CD4-positive, alpha-beta T cell (primary cell): ENCODE measurements around the gene SCG5. TPM values are rescaled to one million over a fixed set of nuclear protein-coding genes. Genes with fewer than 3 reads are reported as not detected.

Experiments used
- ATAC-seq: fragments of 200-7000 bp; cut with Tn5 transposase; one replicate; pipeline ENCODE4 v1.10.0; 2022; ENCODE audit warnings: mild to moderate bottlenecking; ENCODE audit not compliant: poor library complexity
- CTCF ChIA-PET: fragments of 350-600 bp; sonication (Branson Sonifier 250); formaldehyde crosslinking; loops from one replicate; lab custom pipeline; 2021; ENCODE audit warnings: antibody characterized with exemption, inconsistent platforms; lab: Charles Lee
- POLR2A ChIA-PET: fragments of 350-600 bp; sonication (Branson Sonifier 250); formaldehyde crosslinking; loops from one replicate; lab custom pipeline; 2021; ENCODE audit warnings: antibody characterized with exemption, inconsistent platforms; lab: Charles Lee
- DNase-seq, 14 experiments: peaks; one replicate each; pipeline ENCODE4 v3.0.0-alpha.2; 2013 to 2020; ENCODE audit warnings: mixed read lengths in 2 of 14
- H3K27ac ChIP-seq, 2 donors: one replicate each; pipeline versions ENCODE4 v1.5.1 to v1.7.0; 2013; ENCODE audit warnings: low read length in 2 of 2, low read depth in 1 of 2, mild to moderate bottlenecking in 1 of 2
- H3K27me3 ChIP-seq, 2 experiments: 1 replicate in 1 of 2; 2 replicates in 1 of 2; pipeline versions ENCODE4 v1.6.1 to v1.7.0; 2013; ENCODE audit warnings: low read length in 2 of 2, control low read depth in 1 of 2, mild to moderate bottlenecking in 1 of 2, moderate library complexity in 1 of 2; ENCODE audit not compliant: insufficient read depth in 2 of 2, control insufficient read depth in 1 of 2
- H3K36me3 ChIP-seq: one replicate; pipeline ENCODE4 v1.6.1; 2013; ENCODE audit warnings: low read length, control low read depth; ENCODE audit not compliant: insufficient read depth
- H3K4me1 ChIP-seq: one replicate; pipeline ENCODE4 v1.6.1; 2013; ENCODE audit warnings: low read length, control low read depth; ENCODE audit not compliant: insufficient read depth
- H3K4me3 ChIP-seq: one replicate; pipeline ENCODE4 v1.5.1; 2013; ENCODE audit warnings: mild to moderate bottlenecking, low read length, moderate library complexity
- H3K9me3 ChIP-seq, 2 experiments: 1 replicate in 1 of 2; 2 replicates in 1 of 2; pipeline versions ENCODE4 v1.6.1 to v1.7.0; 2013; ENCODE audit warnings: low read length in 2 of 2, mild to moderate bottlenecking in 2 of 2, control low read depth in 1 of 2, moderate library complexity in 1 of 2; ENCODE audit not compliant: control insufficient read depth in 1 of 2, insufficient read depth in 1 of 2
- H3K27ac Mint-ChIP-seq: one replicate; pipeline ENCODE4 v1.8.0; 2020; ENCODE audit warnings: mixed read lengths
- H3K27me3 Mint-ChIP-seq: one replicate; pipeline ENCODE4 v1.8.0; 2021; ENCODE audit warnings: mixed read lengths
- H3K36me3 Mint-ChIP-seq: one replicate; pipeline ENCODE4 v1.8.0; 2021; ENCODE audit warnings: low read depth, mixed read lengths
- H3K4me1 Mint-ChIP-seq: one replicate; pipeline ENCODE4 v1.8.0; 2021; ENCODE audit warnings: low read depth, mixed read lengths
- H3K4me3 Mint-ChIP-seq: one replicate; pipeline ENCODE4 v1.8.0; 2020; ENCODE audit warnings: mild to moderate bottlenecking, mixed read lengths
- H3K9me3 Mint-ChIP-seq: one replicate; pipeline ENCODE4 v1.8.0; 2020; ENCODE audit warnings: mixed read lengths
- CTCF ChIP-seq: fragments of 200-600 bp; IDR thresholded peaks from one replicate; pipeline ENCODE4 v1.8.0; 2022; ENCODE audit warnings: antibody characterized with exemption, mild to moderate bottlenecking
- intact Hi-C, 2 experiments: fragments of 100-400 bp; cut with DNase I in 1 of 2; cut with micrococcal nuclease in 1 of 2; formaldehyde crosslinking; loops; one replicate each; pipeline versions ENCODE4 v1.15.1 to v1.9.0; 2023 to 2025; cut with DNase I, micrococcal nuclease
- total RNA-seq, 174 experiments: library from RNA in 2 of 174; stranded (reverse) in 2 of 174; gene quantifications; one replicate each; pipeline ENCODE4 v1.2.3 and lab custom pipeline; 2021 to 2026

Gene SCG5
- total RNA-seq, 2 experiments from 2014 or later: not detected

DNA sequence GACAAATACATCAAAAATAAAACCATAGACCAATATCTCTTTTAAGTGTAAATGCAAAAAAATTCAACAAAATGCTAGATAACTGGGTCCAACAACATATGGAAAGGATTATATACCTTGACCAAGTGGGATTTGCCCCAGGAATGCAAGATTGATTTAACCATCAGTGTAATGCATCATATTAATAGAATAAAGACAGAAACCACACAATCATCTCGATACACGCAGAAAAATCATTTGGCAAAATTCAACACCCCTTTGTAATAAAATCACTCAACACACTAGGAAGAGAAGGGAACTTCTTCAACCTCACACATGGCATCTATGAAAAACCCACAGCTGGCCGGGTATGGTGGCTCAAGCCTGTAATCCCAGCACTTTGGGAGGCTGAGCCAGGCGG, 95.8 kb downstream of the SCG5 start:
- Histone ChIP-seq H3K27me3 (peaks cover 0 to 7% of the 10 kb centered on the region in 2 experiments), H3K27ac (no peak overlapping the region), H3K4me1 (no peaks in the 10 kb centered on the region), H3K9me3 (no peaks in the 10 kb centered on the region), H3K4me3 (no peak overlapping the region), H3K36me3 (no peaks in the 10 kb centered on the region)
- intact Hi-C loops: no loop called here
- DNase-seq: no peak
- POLR2A ChIA-PET: no interaction called here
- ATAC-seq: no peak
- peaks cover 15% of the 10 kb centered on the region for H3K27me3 Mint-ChIP-seq
- H3K4me3 Mint-ChIP-seq: no peak overlapping the region
- no peaks in the 10 kb centered on the region for H3K4me1 Mint-ChIP-seq
- H3K9me3 Mint-ChIP-seq: peaks cover 7% of the 10 kb centered on the region
- H3K27ac Mint-ChIP-seq: no peak overlapping the region
- CTCF ChIA-PET: no interaction called here
- H3K36me3 Mint-ChIP-seq: no peaks in the 10 kb centered on the region
- TF ChIP-seq CTCF: no peak

DNA sequence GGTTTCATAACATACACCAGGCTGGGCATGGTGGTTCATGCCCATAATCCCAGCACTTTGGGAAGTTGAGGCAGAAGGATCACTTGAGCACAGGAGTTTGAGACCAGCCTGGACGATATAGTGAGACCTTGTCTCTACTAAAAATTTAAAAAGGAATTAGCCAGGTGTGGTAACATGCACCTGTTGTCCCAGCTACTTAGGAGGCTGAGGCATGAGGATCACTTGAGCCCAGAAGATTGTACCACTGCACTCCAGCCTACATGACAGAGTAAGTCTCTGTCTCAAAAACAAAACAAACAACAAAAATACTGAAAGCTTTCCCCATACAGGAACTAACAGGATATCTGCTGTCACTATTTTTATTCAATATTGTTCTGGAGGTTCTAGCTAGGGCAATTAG, 97.2 kb downstream of the SCG5 start:
- Histone ChIP-seq H3K36me3 (no peaks in the 10 kb centered on the region), H3K27me3 (peaks cover 0 to 7% of the 10 kb centered on the region in 2 experiments), H3K27ac (no peak overlapping the region), H3K4me3 (no peak overlapping the region), H3K9me3 (no peaks in the 10 kb centered on the region), H3K4me1 (no peaks in the 10 kb centered on the region)
- ATAC-seq (no peak), DNase-seq (no peak)
- Mint-ChIP-seq H3K36me3 (no peaks in the 10 kb centered on the region), H3K4me1 (no peaks in the 10 kb centered on the region), H3K9me3 (peaks cover 7% of the 10 kb centered on the region), H3K27ac (no peak overlapping the region), H3K4me3 (no peak overlapping the region), H3K27me3 (peaks cover 6% of the 10 kb centered on the region)
- ChIA-PET POLR2A (no interaction called here), CTCF (no interaction called here)
- intact Hi-C loops: no loop called here
- TF ChIP-seq CTCF: no peak

GRCh38 chr15:32739522-32740063, 98.1 kb downstream of the SCG5 start:
- TF ChIP-seq CTCF: no peak
- Mint-ChIP-seq H3K27ac (no peak overlapping the region), H3K27me3 (peaks cover 6% of the 10 kb centered on the region), H3K4me3 (no peak overlapping the region), H3K36me3 (no peaks in the 10 kb centered on the region), H3K4me1 (no peaks in the 10 kb centered on the region), H3K9me3 (peaks cover 7% of the 10 kb centered on the region)
- no peak overlapping the region for H3K27ac ChIP-seq
- ChIA-PET CTCF (no interaction called here), POLR2A (no interaction called here)
- no peaks in the 10 kb centered on the region for H3K36me3 ChIP-seq
- intact Hi-C loops: no loop called here
- no peak overlapping the region for H3K4me3 ChIP-seq
- DNase-seq (no peak), ATAC-seq (no peak)
- peaks cover 0 to 1% of the 10 kb centered on the region in 2 experiments for H3K27me3 ChIP-seq
- H3K4me1 ChIP-seq: no peaks in the 10 kb centered on the region
- H3K9me3 ChIP-seq: no peaks in the 10 kb centered on the region
